HG02852 (cell line): ENCODE data around the gene ANKRD17.
"Not testable (repeated sequence)": the region's sequence is repeated elsewhere in the genome, so short reads cannot be mapped to it uniquely, and the experiment has no call there.

Experiments used
- ATAC-seq: cut with Tn5 transposase; IDR thresholded peaks from one replicate; pipeline ENCODE4 v1.9.1; 2021; ENCODE audit warnings: mild to moderate bottlenecking, moderate library complexity; ENCODE audit not compliant: unreplicated experiment

The ANKRD17 gene

DNA sequence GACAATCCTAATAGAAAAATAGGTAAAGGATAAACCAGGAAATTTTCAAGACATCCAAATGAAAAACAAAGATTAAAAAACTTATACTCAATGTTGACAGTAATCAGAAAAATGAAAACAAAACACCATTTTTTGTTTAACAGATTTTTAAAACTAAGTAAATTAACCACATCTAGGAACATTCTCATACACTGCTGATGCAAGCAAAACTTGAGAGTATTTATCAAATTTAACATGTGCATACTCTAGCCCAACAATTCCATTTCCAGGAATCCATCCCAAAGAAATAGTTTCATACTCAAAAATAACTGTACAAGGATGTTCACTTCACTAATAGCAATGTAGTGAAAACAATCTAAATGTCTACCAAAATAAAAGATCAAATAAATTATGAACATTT lies 11.5 kb downstream of the ANKRD17 start:
- no peak for ATAC-seq

DNA sequence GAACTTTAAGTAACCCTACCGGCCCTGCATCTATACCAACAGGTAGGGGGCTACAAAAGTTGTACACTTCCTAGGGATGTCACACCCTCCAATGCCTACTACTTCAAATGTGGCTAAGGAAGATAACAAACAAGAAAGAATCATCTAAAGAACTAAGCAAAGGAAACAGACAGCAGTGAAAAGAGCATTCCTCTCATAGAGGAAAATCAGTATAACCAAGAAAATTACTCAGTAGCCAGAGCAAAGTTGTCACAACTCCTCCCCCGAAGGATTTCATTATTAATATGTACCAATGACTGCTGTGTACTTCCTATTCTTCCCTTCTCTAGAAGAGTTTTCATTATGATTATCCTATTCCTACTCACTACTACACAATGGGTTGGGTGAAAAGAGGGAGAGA lies 12.6 kb downstream of the ANKRD17 start:
- no peak for ATAC-seq

DNA sequence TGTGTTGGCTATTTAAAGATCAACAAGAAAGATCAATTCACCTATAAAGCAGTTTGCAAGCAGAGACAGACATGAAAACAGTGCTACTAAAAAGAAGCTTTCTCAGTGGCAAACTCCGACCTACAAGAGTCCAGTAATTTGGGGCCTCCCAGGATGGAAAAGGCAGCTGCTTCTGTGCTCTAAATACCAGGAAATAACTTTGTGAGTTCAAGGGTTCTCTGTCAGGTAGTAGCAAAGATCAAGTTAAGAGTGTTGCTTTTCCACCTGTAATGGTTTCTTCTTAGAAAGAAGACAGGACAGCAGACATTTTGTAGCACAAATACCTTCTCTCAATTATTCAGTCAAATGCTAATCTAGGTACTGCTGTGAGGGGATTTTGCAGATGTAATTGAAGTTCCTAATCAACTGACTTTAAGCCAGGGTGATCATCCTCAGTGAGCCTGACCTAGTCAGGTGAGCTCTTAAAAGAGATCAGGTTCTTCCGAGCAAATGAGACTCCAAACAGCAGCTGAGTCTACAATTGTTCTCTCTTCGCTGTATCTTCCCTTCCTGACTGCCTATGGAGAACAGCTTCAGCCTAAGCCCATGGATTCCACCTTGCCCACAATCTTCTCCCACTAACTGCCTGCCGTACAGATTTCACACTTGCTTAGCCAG lies 13.5 kb downstream of the ANKRD17 start:
- ATAC-seq: no peak

DNA sequence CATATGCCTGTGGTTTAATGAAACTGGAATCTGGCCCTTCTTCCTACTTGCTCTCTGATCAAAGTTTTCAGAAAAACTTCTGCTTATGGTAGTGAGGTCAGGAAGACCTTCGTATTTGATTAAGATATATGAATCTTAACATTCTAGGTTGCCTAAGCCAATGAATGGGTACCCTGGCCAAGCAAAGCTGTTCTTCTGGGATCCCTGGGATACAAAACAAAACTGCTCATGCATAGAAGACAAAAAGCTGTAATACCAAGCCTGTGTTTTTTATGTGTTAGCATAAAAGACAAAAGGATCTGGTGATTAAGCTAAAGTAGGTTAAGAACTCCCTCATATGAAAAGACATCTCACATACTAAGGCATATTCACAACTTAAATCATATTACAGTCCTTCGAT lies 21.6 kb downstream of the ANKRD17 start:
- no peak for ATAC-seq

DNA sequence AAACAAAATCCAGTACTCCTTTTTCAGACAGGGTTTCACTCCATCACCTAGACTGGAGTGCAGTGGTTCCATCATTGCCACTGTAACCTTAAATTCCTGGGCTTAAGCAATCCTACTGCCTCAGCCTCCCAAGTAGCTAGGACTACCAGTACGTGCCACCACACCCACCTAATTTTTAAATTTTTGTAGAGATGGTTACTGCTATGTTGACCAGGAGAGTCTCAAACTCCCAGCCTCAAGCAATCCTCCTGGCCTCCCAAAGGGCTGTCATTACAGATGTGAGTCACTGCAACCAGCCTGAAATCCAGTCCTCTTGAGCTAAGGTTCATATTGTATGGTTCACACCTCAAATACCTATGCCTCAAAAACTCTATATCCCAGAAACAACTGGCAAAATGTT lies 22.4 kb downstream of the ANKRD17 start:
- no peak for ATAC-seq

- no peak for ATAC-seq
Observed at GRCh38 chr4:73234712-73235111, 23.9 kb downstream of the ANKRD17 start.

GRCh38 chr4:73231518-73232487 lies 26.8 kb downstream of the ANKRD17 start:
- no peak for ATAC-seq

- no peak for ATAC-seq
Observed at GRCh38 chr4:73230865-73231517, 27.6 kb downstream of the ANKRD17 start.

DNA sequence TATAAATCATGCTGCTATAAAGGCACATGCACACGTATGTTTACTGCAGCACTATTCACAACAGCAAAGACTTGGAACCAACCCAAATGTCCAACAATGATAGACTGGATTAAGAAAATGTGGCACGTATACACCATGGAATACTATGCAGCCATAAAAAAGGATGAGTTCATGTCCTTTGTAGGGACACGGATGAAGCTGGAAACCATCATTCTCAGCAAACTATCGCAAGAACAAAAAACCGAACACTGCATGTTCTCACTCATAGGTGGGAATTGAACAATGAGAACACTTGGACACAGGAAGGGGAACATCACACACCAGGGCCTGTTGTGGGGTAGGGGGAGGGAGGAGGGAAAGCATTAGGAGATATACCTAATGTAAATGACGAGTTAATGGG lies 29.8 kb downstream of the ANKRD17 start:
- ATAC-seq: not testable (repeated sequence)

- ATAC-seq: no peak
Observed at GRCh38 chr4:73224886-73225285, 33.7 kb downstream of the ANKRD17 start.

DNA sequence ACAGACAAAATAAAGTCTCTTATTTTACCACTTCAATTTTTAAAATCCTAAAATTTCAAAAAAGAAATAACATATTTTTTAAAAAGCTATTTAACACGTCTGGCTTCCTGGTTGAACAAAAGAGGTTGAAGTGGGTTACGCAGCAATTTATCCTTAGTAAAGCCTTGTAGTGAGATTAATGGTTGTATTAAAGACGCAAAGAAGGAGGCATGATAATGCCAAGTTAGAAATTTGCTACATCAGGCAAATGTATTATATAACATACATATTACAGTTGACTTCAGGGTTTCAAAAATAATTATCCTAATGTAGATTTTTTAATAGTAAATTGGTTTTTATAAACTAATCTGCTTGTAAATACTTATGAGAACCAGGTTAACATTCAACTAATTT lies 35.3 kb downstream of the ANKRD17 start:
- ATAC-seq: no peak

DNA sequence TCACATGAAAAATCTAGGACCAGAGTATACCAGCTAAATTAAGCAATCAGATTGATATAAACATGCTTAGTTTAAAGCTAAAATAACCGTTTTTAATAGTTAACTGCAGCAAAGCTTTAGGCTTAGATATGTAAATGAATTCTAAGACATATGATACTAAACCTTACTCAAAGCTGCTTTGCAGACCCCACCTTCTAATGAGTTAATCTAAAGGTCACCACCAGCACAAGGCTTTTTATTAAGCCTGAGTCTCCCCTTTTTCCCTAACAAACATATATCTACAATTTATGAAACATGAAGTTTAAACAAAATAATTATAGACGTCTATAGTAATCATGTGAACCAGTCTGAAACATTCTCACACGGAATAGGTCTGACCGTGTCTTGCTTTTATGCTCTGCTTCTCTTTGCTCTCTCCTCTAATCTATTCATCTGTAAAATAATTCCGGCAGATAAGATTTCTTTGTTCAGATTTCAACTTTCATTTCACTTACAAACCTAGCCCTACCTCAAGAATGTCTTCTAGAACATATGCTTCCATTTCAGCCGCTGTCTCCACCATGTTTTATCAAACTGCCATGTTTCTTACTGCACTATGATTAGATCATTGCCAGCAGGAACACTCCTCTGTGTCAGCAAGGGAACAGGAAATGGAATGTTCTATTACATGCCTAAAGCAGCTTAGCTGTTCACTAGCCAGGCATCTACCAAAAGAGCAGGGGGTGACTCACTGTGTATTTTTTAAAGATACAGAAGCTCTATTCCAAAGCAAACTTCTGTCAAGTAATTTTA lies 35.9 kb downstream of the ANKRD17 start:
- peak; percentile 98 for ATAC-seq

- ATAC-seq: no peak
Observed at GRCh38 chr4:73221734-73222133, 36.9 kb downstream of the ANKRD17 start.

DNA sequence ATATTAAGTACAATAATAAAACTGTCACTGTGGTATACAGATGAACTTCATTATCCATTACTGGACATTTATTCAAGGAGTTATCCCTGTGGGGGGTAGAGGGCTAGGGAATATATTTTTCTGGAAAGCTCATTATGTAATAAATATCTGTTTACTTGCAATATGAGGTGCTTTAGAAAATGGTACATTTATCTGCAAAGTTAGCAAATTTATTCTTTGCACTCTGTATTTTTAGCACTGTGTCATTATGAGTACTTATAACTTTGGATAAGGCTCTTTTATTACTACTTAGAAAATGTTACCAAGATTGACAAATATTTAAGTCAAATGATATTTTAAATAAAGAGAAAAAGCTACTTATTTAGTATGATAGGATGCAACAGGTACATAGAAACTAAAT lies 37.8 kb downstream of the ANKRD17 start:
- ATAC-seq: no peak

GRCh38 chr4:73213916-73214653 lies 44.5 kb downstream of the ANKRD17 start:
- ATAC-seq: no peak

DNA sequence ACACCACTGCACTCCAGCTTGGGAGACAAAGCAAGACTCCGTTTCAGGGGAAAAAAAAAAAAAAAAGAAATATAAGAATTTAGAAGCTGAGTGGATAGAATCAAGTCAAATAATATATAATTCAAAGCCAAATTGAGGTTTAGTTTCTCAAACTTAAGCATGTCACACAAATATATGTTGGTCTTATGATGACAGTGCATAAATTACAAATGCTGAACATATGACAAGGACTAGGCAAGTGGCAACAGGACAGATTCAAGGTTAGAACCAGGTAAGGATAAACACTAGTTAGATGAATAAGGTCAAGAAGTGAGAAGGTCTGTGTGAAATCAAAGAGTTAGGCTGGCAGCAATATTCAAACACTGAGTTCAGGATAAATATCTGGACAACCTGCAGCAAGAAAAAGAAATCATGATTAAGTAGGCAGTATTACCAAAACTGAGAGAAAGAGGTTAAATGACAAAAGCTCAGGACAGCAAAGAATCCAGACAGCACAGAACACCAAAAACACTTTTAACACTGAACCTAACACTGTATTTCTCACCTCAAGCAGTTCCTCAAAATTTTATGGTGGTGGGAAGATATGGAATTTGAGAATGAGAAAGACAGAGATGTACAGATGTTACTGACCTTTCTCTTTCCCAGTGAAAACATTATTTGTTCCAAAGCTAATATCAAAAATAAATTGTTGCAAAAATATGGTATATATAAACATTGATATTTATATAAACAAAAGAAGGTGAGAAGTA lies 45.4 kb downstream of the ANKRD17 start:
- ATAC-seq: no peak

GRCh38 chr4:73211968-73212367 lies 46.6 kb downstream of the ANKRD17 start:
- ATAC-seq: no peak

DNA sequence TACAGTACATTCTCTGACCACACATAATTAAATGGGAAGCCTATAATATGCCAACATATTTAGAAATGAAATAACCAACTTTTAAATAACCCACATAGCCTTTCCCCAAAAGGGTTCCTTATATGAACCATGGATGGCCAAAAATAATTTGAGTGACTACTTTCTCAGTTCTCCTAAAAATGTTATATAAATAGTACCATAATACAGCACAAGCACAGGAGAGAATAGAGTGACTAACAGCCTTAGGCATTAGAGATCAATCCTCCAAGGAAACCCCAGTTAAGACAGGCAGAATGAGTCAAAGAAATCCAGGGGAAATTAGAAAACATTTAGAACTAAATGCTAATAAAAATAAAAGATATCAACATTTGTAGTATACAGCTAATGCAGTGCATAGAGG lies 50.2 kb downstream of the ANKRD17 start:
- no peak for ATAC-seq

DNA sequence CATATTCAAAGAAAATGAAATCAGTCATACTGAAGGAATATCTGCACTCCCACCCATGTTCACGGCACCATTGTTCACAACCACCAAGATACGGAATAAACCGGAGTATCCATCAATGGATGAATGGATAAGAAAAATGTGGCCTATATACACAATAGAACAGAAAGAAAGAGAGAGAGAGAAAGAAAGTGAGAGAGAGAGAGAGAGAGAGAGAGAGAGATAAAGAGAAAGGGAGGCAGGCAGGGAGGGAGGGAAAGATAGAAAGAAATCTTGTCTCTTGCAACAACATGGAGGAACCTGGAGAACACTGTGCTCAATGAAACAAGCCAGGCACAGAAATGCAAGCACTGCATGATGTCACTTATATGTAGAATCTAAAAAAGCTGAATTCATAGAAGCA lies 52.4 kb downstream of the ANKRD17 start:
- no peak for ATAC-seq

- ATAC-seq: no peak
Observed at GRCh38 chr4:73205482-73205881, 53.1 kb downstream of the ANKRD17 start.
